K562 (cell line): ENCODE data around the gene ANO8. TPM values are rescaled to one million over a fixed set of nuclear protein-coding genes. Genes with fewer than 3 reads are reported as not detected.
A peak's percentile ranks its signal among the peaks of the same experiment; 100 is the strongest.

Source experiments
- BRCA1 ChIP-seq, 2 experiments: fragments of 450-650 bp in 1 of 2; sonication (generic) in 1 of 2; formaldehyde crosslinking in 1 of 2; IDR thresholded peaks; 2 replicates each; pipeline versions ENCODE4 v1.5.0 to v1.6.1; 2017 to 2020; ENCODE audit warnings: mild to moderate bottlenecking in 1 of 2, missing genetic modification reagents in 1 of 2
- GATAD2A ChIP-seq: fragments of 450-650 bp; IDR thresholded peaks from 2 replicates; pipeline ENCODE4 v1.6.1; 2017
- KDM1A ChIP-seq, 2 experiments: fragments of 450-650 bp; IDR thresholded peaks; 2 replicates each; pipeline ENCODE4 v1.6.1; 2016; ENCODE audit warnings: mild to moderate bottlenecking in 2 of 2
- MCM3 ChIP-seq: fragments of 450-650 bp; IDR thresholded peaks from 2 replicates; pipeline ENCODE4 v1.6.1; 2016
- MEF2A ChIP-seq: IDR thresholded peaks from 2 replicates; pipeline ENCODE4 v1.6.1; 2011; ENCODE audit warnings: low read depth, mild to moderate bottlenecking, low read length, moderate library complexity; ENCODE audit not compliant: control insufficient read depth
- MYNN ChIP-seq, 2 experiments: sonication (generic); formaldehyde crosslinking in 1 of 2; IDR thresholded peaks; 2 replicates each; pipeline versions ENCODE4 v1.5.0 to v1.6.1; 2016 to 2020; ENCODE audit warnings: antibody characterized with exemption in 1 of 2, missing genetic modification reagents in 1 of 2
- RAD21 ChIP-seq, 2 experiments: fragments of 250-450 bp in 1 of 2; fragments of 450-650 bp in 1 of 2; sonication (Bioruptor Pico) in 1 of 2; formaldehyde crosslinking in 1 of 2; IDR thresholded peaks in 1 of 2; conservative IDR thresholded peaks in 1 of 2; 2 replicates each; pipeline versions ENCODE4 v1.4.0 to v1.8.0; 2020 to 2022; ENCODE audit warnings: mild to moderate bottlenecking in 2 of 2, moderate library complexity in 1 of 2
- RFX5 ChIP-seq: IDR thresholded peaks from 2 replicates; pipeline ENCODE4 v1.6.1; 2011; ENCODE audit warnings: low read depth, mild to moderate bottlenecking, improper control_type of control experiment, low read length
- SMAD1 ChIP-seq: fragments of 150-350 bp; IDR thresholded peaks from 2 replicates; pipeline ENCODE4 v1.6.1; 2014; ENCODE audit warnings: low read length, low read depth; ENCODE audit not compliant: partially characterized antibody
- SRSF1 ChIP-seq: fragments of 200-400 bp; formaldehyde crosslinking; IDR thresholded peaks from 2 replicates; pipeline ENCODE4 v1.6.1; 2017; ENCODE audit warnings: mild to moderate bottlenecking, low read depth, low read length, moderate library complexity
- U2AF1 ChIP-seq: fragments of 200-400 bp; formaldehyde crosslinking; optimal IDR thresholded peaks from 2 replicates; pipeline ENCODE3; 2017; ENCODE audit warnings: mild to moderate bottlenecking, low read depth, low read length, moderate library complexity
- ZBTB17 ChIP-seq: fragments of 450-650 bp; formaldehyde crosslinking; IDR thresholded peaks from 2 replicates; pipeline ENCODE4 v1.4.0; 2020; ENCODE audit warnings: mild to moderate bottlenecking
- ZFP1 ChIP-seq: fragments of 450-650 bp; formaldehyde crosslinking; IDR thresholded peaks from 2 replicates; pipeline ENCODE4 v1.4.0; 2020; ENCODE audit warnings: mild to moderate bottlenecking, mixed read lengths
- ZNF212 ChIP-seq: fragments of 450-650 bp; formaldehyde crosslinking; IDR thresholded peaks from 2 replicates; pipeline ENCODE4 v1.4.0; 2020; ENCODE audit warnings: mild to moderate bottlenecking
- ZNF224 ChIP-seq: sonication (generic); formaldehyde crosslinking; IDR thresholded peaks from 2 replicates; pipeline ENCODE4 v1.8.0; 2022; ENCODE audit warnings: mild to moderate bottlenecking, missing genetic modification reagents
- ZNF239 ChIP-seq: fragments of 250-450 bp; sonication (Bioruptor Pico); IDR thresholded peaks from 2 replicates; pipeline ENCODE4 v1.4.0; 2020; ENCODE audit warnings: mild to moderate bottlenecking
- ZNF431 ChIP-seq: sonication (generic); formaldehyde crosslinking; IDR thresholded peaks from 2 replicates; pipeline ENCODE4 v1.8.0; 2022; ENCODE audit warnings: mild to moderate bottlenecking, missing genetic modification reagents
- polyA plus RNA-seq, 8 experiments: library from polyadenylated mRNA; depleted of rRNA in 4 of 8; stranded (reverse) in 5 of 8; unstranded in 3 of 8; fragments of >200 nt; fragmentation: Nextera tagmentation in 2 of 8; fragmentation: Illumina TruSeq in 1 of 8; extraction: Ambion mirVana in 2 of 8; extraction: Trizol in 1 of 8; gene quantifications; 2 replicates each; pipeline versions ENCODE4 v1.2.1 to v1.2.3, GENCODE V29; 2011 to 2014; ENCODE audit warnings: inconsistent platforms in 1 of 8, missing spikeins in 1 of 8
- total RNA-seq, 7 experiments: library from RNA; depleted of rRNA in 6 of 7; stranded (reverse); fragments of >200 nt in 6 of 7; fragmentation: Illumina TruSeq in 2 of 7; extraction: Trizol in 2 of 7; gene quantifications; 2 replicates each; pipeline versions ENCODE4 v1.2.1 to v1.2.3, GENCODE V29; 2011 to 2021; ENCODE audit warnings: low replicate concordance in 1 of 7
- TF ChIP-seq, protein P1 (sequence below): fragments of 200-800 bp; sonication (Bioruptor generic); IDR thresholded peaks from 2 replicates; pipeline ENCODE4 v1.6.1; 2016; ENCODE audit warnings: missing genetic modification characterization, missing compliant biosample characterization
- TF ChIP-seq, protein P2 (sequence below): fragments of 450-650 bp; IDR thresholded peaks from 2 replicates; pipeline ENCODE4 v1.6.1; 2017; ENCODE audit warnings: antibody characterized with exemption

Gene ANO8
- total and polyA plus RNA-seq, 9 of the 15 experiments (the other 6 are each of a cell fraction or from before 2014, with no cell fraction given) = 0.07 to 7.6 (median 2.3) TPM; not detected in 1

DNA sequence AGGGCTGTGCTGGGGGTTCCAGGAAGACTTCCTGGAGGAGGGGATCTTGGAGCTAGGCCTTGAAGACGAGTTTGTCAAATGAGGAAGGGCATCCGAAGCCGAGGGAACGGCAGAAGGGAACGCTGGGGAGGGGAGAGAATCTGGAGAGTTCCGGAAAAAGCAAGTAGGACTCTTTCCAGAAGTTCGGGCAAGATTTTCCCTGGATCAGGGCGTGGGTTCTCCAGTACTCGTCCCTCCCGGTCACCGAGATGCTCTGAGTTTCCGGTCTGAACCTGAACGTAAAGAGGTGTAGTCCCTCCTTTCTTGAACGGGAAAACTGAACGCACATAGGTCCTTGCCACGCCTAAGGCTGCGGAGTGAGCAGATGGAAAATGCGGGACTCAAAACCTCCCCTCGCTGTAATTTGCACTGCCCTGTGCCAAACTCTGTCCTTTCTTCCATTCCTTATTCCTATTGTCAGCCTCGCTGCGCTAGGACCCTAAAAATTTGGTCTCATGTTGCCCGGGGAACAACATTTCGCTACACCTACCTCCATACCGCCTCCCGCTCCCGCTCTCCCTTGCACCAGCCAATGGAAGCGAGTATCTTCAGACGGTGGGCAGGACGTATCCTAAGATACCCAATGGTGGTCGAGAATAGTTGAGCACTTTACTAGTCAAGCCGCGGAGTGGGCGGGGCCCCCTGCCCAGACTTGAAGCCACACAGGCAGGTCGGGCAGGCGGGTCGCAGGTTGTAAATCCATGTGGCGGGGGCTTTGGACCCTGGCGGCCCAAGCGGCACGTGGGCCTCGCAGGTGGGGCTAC lies 2.4 kb upstream of the ANO8 start, which contains the start of gene GTPBP3 (continued):
- TF ChIP-seq, protein P1, sequence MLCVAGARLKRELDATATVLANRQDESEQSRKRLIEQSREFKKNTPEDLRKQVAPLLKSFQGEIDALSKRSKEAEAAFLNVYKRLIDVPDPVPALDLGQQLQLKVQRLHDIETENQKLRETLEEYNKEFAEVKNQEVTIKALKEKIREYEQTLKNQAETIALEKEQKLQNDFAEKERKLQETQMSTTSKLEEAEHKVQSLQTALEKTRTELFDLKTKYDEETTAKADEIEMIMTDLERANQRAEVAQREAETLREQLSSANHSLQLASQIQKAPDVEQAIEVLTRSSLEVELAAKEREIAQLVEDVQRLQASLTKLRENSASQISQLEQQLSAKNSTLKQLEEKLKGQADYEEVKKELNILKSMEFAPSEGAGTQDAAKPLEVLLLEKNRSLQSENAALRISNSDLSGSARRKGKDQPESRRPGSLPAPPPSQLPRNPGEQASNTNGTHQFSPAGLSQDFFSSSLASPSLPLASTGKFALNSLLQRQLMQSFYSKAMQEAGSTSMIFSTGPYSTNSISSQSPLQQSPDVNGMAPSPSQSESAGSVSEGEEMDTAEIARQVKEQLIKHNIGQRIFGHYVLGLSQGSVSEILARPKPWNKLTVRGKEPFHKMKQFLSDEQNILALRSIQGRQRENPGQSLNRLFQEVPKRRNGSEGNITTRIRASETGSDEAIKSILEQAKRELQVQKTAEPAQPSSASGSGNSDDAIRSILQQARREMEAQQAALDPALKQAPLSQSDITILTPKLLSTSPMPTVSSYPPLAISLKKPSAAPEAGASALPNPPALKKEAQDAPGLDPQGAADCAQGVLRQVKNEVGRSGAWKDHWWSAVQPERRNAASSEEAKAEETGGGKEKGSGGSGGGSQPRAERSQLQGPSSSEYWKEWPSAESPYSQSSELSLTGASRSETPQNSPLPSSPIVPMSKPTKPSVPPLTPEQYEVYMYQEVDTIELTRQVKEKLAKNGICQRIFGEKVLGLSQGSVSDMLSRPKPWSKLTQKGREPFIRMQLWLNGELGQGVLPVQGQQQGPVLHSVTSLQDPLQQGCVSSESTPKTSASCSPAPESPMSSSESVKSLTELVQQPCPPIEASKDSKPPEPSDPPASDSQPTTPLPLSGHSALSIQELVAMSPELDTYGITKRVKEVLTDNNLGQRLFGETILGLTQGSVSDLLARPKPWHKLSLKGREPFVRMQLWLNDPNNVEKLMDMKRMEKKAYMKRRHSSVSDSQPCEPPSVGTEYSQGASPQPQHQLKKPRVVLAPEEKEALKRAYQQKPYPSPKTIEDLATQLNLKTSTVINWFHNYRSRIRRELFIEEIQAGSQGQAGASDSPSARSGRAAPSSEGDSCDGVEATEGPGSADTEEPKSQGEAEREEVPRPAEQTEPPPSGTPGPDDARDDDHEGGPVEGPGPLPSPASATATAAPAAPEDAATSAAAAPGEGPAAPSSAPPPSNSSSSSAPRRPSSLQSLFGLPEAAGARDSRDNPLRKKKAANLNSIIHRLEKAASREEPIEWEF (CRISPR knock-in tag) = no peak
- TF ChIP-seq MCM3 = no peak
- TF ChIP-seq ZBTB17 (CRISPR knock-in tag) = no peak; the same call in 1 of the 2 replicates
- TF ChIP-seq ZFP1 (CRISPR knock-in tag) = no peak
- TF ChIP-seq, protein P2, sequence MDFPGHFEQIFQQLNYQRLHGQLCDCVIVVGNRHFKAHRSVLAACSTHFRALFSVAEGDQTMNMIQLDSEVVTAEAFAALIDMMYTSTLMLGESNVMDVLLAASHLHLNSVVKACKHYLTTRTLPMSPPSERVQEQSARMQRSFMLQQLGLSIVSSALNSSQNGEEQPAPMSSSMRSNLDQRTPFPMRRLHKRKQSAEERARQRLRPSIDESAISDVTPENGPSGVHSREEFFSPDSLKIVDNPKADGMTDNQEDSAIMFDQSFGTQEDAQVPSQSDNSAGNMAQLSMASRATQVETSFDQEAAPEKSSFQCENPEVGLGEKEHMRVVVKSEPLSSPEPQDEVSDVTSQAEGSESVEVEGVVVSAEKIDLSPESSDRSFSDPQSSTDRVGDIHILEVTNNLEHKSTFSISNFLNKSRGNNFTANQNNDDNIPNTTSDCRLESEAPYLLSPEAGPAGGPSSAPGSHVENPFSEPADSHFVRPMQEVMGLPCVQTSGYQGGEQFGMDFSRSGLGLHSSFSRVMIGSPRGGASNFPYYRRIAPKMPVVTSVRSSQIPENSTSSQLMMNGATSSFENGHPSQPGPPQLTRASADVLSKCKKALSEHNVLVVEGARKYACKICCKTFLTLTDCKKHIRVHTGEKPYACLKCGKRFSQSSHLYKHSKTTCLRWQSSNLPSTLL = peak; percentile 69; the same call in 1 of the 2 replicates
- TF ChIP-seq RAD21 (CRISPR knock-in tag; conservative IDR thresholded peaks at IDR 0.05 in 1 of 2, IDR thresholded peaks at IDR 0.05 in 1 of 2) = no peak
- TF ChIP-seq SMAD1 = peak; percentile 62
- TF ChIP-seq MYNN (IDR thresholded peaks at IDR 0.05) = peak; percentile 77; the same call in 1 of the 2 replicates
- TF ChIP-seq MYNN (CRISPR knock-in tag; IDR thresholded peaks at IDR 0.05) = no peak
- no peak for TF ChIP-seq U2AF1
- TF ChIP-seq ZNF224 (CRISPR knock-in tag) = no peak
- 0 out of 2 replicates have a peak, but pooled peaks have one; percentile 29 for TF ChIP-seq RFX5
- peak; percentile 71; the same call in 1 of the 2 replicates for TF ChIP-seq ZNF431 (CRISPR knock-in tag)
- 0 out of 2 replicates have a peak, but pooled peaks have one; percentile 7 for TF ChIP-seq GATAD2A
- no peak for TF ChIP-seq ZNF212
- TF ChIP-seq SRSF1 = no peak
- TF ChIP-seq KDM1A (IDR thresholded peaks at IDR 0.05) = peak; percentile 93 to 96; a peak in 3 of 4 replicates
- no peak for TF ChIP-seq MEF2A
- no peak for TF ChIP-seq BRCA1 (IDR thresholded peaks at IDR 0.05)
- no peak for TF ChIP-seq BRCA1 (CRISPR knock-in tag; IDR thresholded peaks at IDR 0.05)
- 0 out of 2 replicates have a peak, but pooled peaks have one; percentile 8 for TF ChIP-seq ZNF239 (CRISPR knock-in tag)
